SK-N-MC (cell line): Measurements from ENCODE around the gene SMG6.

Experiments
- DNase-seq: peaks from one replicate; pipeline ENCODE4 v3.0.0-alpha.2; 2011; ENCODE audit warnings: low read depth, low spot score
- H3K27ac ChIP-seq: fragments of 200-600 bp; sonication (generic); 2 replicates; pipeline ENCODE4 v1.5.1; 2016; ENCODE audit warnings: mixed run types
- H3K36me3 ChIP-seq: fragments of 200-600 bp; sonication (generic); 2 replicates; pipeline ENCODE4 v1.6.1; 2017; ENCODE audit warnings: antibody characterized with exemption, low read length, mixed read lengths; ENCODE audit not compliant: insufficient read depth
- H3K4me3 ChIP-seq: fragments of 200-600 bp; sonication (generic); 2 replicates; pipeline ENCODE4 v1.5.1; 2016
- H3K9ac ChIP-seq: fragments of 200-600 bp; sonication (generic); 2 replicates; pipeline ENCODE4 v1.8.0; 2017; ENCODE audit warnings: mixed run types, mixed read lengths; ENCODE audit not compliant: insufficient read length
- H3K9me3 ChIP-seq: fragments of 200-600 bp; sonication (generic); 2 replicates; pipeline ENCODE4 v1.6.1; 2017; ENCODE audit warnings: low read depth, mild to moderate bottlenecking, antibody characterized with exemption, low read length, moderate library complexity, mixed read lengths
- EZH2 ChIP-seq: fragments of 200-600 bp; sonication (generic); IDR thresholded peaks from one replicate; pipeline ENCODE4 v1.6.1; 2017; ENCODE audit warnings: antibody characterized with exemption
- FOXP2 ChIP-seq: optimal IDR thresholded peaks from 2 replicates; pipeline ENCODE3; 2011; ENCODE audit warnings: mild to moderate bottlenecking, moderate library complexity; ENCODE audit not compliant: insufficient read depth; ENCODE audit errors: extremely low read length, control extremely low read depth
- POLR2AphosphoS5 ChIP-seq: IDR thresholded peaks from 2 replicates; pipeline ENCODE4 v1.6.1; 2012; ENCODE audit warnings: mild to moderate bottlenecking, low read depth, low read length, borderline replicate concordance

Gene SMG6

DNA sequence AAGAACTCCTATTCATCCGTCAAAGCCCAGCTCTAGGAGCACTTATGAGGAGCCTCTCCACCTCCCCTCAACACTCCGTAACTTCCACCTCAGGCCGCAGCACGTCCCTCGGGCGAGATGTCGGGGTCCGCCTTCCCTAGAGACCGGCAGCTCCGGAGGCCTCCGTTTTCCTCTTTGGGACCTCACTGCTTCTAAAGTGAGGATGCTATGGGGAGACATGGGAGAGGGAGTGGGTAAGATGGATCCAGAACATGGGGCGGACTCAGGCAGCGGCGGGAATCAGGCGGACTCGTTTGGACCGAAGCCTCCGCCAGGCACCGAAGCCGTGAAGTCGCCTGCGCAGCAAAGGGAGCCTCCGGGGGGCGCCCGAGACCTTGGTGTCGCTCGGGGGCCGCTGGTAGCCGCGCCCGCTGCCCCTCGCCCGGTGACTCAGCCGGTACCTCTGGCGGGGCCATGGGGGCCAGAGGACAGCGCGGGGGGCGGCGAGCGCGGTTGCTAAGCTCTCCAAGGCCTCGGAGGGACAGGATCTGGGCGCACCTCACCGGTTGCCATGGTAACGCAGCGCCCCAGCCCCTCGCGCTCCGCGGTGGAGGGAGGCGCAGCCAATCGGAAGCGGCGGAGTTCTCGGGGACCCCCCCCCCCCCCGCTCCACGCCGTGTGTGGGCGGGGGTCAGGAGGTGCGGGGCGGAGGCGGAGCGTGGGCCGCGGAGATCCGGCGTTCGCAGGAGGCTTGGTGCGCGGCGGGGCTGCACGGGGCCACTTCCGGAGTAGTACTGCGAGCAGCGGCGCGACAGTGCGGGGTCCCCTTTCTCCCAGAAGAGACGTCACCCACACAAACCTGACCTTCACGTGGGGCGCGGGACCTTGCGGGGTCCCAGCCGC lies 250.0 kb downstream of the SMG6 start:
- H3K4me3 ChIP-seq: peak overlapping the region; percentile 78
- no peak for TF ChIP-seq FOXP2
- TF ChIP-seq POLR2AphosphoS5: no peak
- TF ChIP-seq EZH2: no peak
- DNase-seq: no peak
- H3K27ac ChIP-seq: no peak overlapping the region
- H3K36me3 ChIP-seq: no peaks in the 10 kb centered on the region
- H3K9me3 ChIP-seq: no peaks in the 10 kb centered on the region
- no peak overlapping the region for H3K9ac ChIP-seq

GRCh38 chr17:2051933-2052559 lies 251.5 kb downstream of the SMG6 start:
- H3K4me3 ChIP-seq: no peak overlapping the region
- H3K9me3 ChIP-seq: no peaks in the 10 kb centered on the region
- no peaks in the 10 kb centered on the region for H3K36me3 ChIP-seq
- no peak for DNase-seq
- TF ChIP-seq FOXP2 (no peak), EZH2 (no peak), POLR2AphosphoS5 (no peak)
- H3K27ac ChIP-seq: no peak overlapping the region
- H3K9ac ChIP-seq: no peak overlapping the region

GRCh38 chr17:2051061-2051932 lies 252.3 kb downstream of the SMG6 start:
- no peaks in the 10 kb centered on the region for H3K36me3 ChIP-seq
- H3K9ac ChIP-seq: no peak overlapping the region
- no peak overlapping the region for H3K27ac ChIP-seq
- H3K9me3 ChIP-seq: no peaks in the 10 kb centered on the region
- H3K4me3 ChIP-seq: peak overlapping the region; percentile 74
- peak; percentile 56 for TF ChIP-seq EZH2
- no peak for TF ChIP-seq FOXP2
- TF ChIP-seq POLR2AphosphoS5: no peak
- no peak for DNase-seq

DNA sequence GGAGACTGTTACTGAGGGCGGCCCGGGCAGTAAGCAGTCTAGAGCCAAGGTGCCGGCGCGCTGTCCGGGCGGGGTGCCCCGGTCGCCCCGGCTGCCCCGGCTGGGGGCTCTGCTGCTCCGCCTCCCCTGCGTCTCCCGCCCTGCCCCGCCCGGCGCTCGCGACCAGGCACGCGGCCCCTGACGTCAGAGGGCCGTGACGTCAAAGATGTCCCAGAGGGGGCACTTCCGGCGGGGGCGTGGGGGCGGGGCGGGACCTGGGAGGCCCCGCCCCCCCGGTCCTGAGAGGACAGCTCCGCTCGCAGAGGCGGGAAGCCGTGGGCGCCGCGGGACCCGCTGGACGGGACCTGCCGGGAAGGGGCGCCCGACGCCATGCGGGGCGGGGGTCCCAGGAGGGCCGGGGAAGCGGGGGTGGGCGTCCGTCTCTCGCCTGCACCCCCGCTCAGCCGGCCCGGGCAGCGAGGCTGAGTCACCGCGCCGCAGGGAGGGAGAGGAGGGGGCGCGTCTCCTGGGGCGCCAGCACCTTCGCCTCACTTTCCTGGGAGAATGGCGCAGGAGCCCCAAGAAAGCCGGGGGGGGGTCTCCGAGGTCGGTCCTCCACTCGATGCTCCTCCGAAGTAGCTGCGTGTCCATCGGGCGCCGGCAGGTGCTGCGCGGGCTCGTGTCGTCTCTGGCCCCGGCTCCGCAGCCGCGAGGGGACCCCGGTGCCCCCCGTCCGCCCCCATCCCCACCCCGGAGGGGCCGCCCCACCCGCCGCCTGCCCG lies 253.1 kb downstream of the SMG6 start:
- Histone ChIP-seq H3K9me3 (no peaks in the 10 kb centered on the region), H3K36me3 (no peaks in the 10 kb centered on the region), H3K27ac (no peak overlapping the region), H3K4me3 (peak overlapping the region; percentile 74), H3K9ac (no peak overlapping the region)
- TF ChIP-seq POLR2AphosphoS5 (no peak), EZH2 (no peak), FOXP2 (no peak)
- no peak for DNase-seq

DNA sequence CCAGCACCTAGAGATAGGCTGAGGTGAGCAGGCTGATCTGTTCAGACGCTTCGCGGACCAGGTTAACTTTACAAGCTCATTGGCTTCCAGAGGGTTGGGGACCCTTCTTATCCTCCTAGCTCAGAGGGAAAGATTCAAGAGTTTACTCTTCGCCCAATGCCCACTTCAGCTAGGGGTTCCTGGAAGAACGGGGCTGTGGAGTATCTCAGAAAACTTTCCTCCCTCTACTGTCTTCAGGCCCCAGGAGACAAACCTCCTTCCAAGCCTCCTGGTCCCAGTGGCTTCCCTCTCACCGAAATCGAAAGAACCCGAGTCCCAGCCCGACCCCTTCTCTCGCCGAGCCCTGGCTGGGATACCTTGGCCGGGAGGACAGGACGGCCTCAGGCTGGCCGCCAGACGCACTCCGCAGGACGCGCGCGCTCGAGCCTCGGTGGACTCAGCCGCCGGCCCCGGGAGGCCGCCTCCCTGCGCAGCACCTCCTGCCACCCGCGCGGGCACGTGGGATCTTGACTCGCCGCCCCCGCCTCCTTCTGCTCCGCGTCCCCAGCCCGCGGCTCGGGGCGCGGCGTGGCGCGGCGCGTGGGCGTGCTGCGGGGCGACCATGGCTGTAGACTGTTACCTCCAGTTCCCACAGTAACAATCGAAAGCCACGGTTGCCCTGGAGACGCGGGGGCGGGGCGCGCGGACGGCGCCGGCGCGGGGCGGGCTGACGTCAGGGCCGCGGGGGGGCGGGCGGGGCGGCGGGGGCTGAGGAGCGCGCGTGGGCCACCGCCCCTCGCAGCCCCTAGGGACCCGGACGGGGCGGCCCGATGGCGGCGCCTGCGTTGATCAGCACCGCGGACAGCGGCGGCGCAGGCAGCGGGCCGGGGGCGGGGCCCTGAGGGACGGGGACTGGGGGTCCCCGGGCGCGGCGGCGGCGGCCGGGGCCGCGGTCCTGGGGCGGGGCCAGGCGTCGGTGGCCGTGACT lies 254.0 kb downstream of the SMG6 start:
- no peak for DNase-seq

DNA sequence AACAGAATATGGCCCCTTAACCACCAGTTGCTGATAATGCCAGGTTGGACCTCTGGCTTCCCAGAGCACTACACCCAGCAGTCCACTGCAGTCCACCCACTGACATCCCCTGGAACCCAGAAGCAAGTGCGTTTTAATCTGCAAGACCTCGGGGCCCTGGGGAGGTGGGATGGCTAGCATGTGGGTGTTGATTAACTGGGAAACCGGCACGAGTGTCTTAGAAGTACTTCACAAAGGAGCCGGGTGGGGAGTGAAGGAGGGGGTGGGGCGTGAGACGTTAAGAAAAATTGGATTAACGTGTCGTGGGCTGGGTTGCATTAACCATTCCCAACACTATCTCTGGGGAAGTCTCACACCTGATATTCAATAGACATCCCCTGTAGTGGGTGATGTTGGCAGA lies 254.8 kb downstream of the SMG6 start:
- Histone ChIP-seq H3K27ac (no peak overlapping the region), H3K9me3 (no peaks in the 10 kb centered on the region), H3K9ac (no peak overlapping the region), H3K4me3 (peak overlapping the region; percentile 93), H3K36me3 (no peaks in the 10 kb centered on the region)
- DNase-seq: no peak
- no peak for TF ChIP-seq FOXP2
- TF ChIP-seq POLR2AphosphoS5: no peak
- no peak for TF ChIP-seq EZH2

More for the DNA sequence above, 254.0 kb downstream of the SMG6 start:
- Histone ChIP-seq H3K27ac (no peak overlapping the region), H3K36me3 (no peaks in the 10 kb centered on the region), H3K9me3 (no peaks in the 10 kb centered on the region), H3K4me3 (peak overlapping the region; percentile 93), H3K9ac (peak overlapping the region; percentile 49)
- TF ChIP-seq EZH2 (no peak), POLR2AphosphoS5 (no peak), FOXP2 (peak; percentile 74)

DNA sequence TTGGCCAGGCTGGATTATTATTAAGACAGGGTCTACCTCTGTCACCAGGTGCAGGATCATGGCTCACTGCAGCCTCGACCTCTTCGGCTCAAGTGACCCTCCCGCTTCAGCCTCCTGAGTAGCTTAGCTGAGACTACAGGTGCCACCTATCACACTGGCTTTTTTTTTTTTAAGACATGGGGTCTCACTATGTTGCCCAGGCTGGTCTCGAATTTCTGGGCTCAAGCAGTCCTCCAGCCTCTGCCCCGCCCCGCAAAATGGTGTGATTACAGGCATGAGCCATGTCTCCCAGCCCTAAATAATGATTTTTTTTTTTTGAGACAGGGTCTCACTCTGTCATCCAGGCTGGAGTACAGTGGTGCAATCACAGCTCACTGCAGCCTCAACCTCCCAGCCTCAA lies 256.0 kb downstream of the SMG6 start:
- Histone ChIP-seq H3K4me3 (no peak overlapping the region), H3K9ac (no peak overlapping the region), H3K36me3 (peaks cover 8% of the 10 kb centered on the region), H3K9me3 (no peaks in the 10 kb centered on the region), H3K27ac (no peak overlapping the region)
- no peak for DNase-seq
- TF ChIP-seq EZH2 (no peak), POLR2AphosphoS5 (no peak), FOXP2 (no peak)
